ENCODE data around the gene MT1M.
"Not testable (repeated sequence)": the region's sequence is repeated elsewhere in the genome, so short reads cannot be mapped to it uniquely, and the experiment has no call there.

The MT1M gene

GRCh38 chr16:56649820-56650219 lies 17.4 kb downstream of the MT1M start:
- DNase-seq (ENCODE audit: low read depth), result no peak

GRCh38 chr16:56651586-56651985 lies 19.1 kb downstream of the MT1M start, which contains the start of gene MT1B:
Gene MT1B, plus strand, starts transcription at chr16:56651886. Its CDS starts 68 bp downstream, at chr16:56651954.
- no peak for DNase-seq (ENCODE audit: low read depth)

GRCh38 chr16:56652600-56652999 lies 20.1 kb downstream of the MT1M start:
- no peak for DNase-seq (ENCODE audit: low read depth)

GRCh38 chr16:56653218-56653617 lies 20.8 kb downstream of the MT1M start:
- DNase-seq (ENCODE audit: low read depth), result no peak

- DNase-seq (ENCODE audit: low read depth), result peak; percentile 65
Measured at GRCh38 chr16:56657555-56658326, 25.3 kb downstream of the MT1M start, which contains the start of gene MT1F. Gene MT1F, plus strand, starts transcription at chr16:56657959. Its CDS starts 100 bp downstream, at chr16:56658059.

- no peak for DNase-seq (ENCODE audit: low read depth)
Measured at GRCh38 chr16:56658327-56658875, 25.9 kb downstream of the MT1M start.

GRCh38 chr16:56662357-56663354 lies 30.2 kb downstream of the MT1M start:
- no peak for DNase-seq (ENCODE audit: low read depth)

- no peak for DNase-seq (ENCODE audit: low read depth)
Measured at GRCh38 chr16:56664506-56664905, 32.0 kb downstream of the MT1M start.

- DNase-seq (ENCODE audit: low read depth), result not testable (repeated sequence)
Measured at GRCh38 chr16:56665286-56666261, 33.1 kb downstream of the MT1M start.

GRCh38 chr16:56667581-56668571 lies 35.4 kb downstream of the MT1M start, which contains the start of gene MT1G:
Gene MT1G, minus strand, starts transcription at chr16:56668065. Its CDS starts 72 bp downstream, at chr16:56667993.
- DNase-seq (ENCODE audit: low read depth), result peak; percentile 55

- no peak for DNase-seq (ENCODE audit: low read depth)
Measured at GRCh38 chr16:56669005-56669839, 36.8 kb downstream of the MT1M start, which contains the start of gene MT1H. Gene MT1H, plus strand, starts transcription at chr16:56669814. Its CDS starts 71 bp downstream, at chr16:56669885.

GRCh38 chr16:56669840-56670619 lies 37.6 kb downstream of the MT1M start:
- DNase-seq (ENCODE audit: low read depth), result no peak

GRCh38 chr16:56670620-56670934 lies 38.1 kb downstream of the MT1M start:
- no peak for DNase-seq (ENCODE audit: low read depth)

- not testable (repeated sequence) for DNase-seq (ENCODE audit: low read depth)
Measured at GRCh38 chr16:56671691-56672090, 39.2 kb downstream of the MT1M start.

- DNase-seq (ENCODE audit: low read depth), result not testable (repeated sequence)
Measured at GRCh38 chr16:56672171-56672570, 39.7 kb downstream of the MT1M start.

- no peak for DNase-seq (ENCODE audit: low read depth)
Measured at GRCh38 chr16:56672761-56673536, 40.5 kb downstream of the MT1M start.

- peak; percentile 41 for DNase-seq (ENCODE audit: low read depth)
Measured at GRCh38 chr16:56673921-56674320, 41.5 kb downstream of the MT1M start.
